GM18861 (cell line): ENCODE data around the gene KCNG2.

Experiments
- ATAC-seq: cut with Tn5 transposase; IDR thresholded peaks from one replicate; pipeline ENCODE4 v1.9.1; 2021; ENCODE audit not compliant: unreplicated experiment

Gene KCNG2

DNA sequence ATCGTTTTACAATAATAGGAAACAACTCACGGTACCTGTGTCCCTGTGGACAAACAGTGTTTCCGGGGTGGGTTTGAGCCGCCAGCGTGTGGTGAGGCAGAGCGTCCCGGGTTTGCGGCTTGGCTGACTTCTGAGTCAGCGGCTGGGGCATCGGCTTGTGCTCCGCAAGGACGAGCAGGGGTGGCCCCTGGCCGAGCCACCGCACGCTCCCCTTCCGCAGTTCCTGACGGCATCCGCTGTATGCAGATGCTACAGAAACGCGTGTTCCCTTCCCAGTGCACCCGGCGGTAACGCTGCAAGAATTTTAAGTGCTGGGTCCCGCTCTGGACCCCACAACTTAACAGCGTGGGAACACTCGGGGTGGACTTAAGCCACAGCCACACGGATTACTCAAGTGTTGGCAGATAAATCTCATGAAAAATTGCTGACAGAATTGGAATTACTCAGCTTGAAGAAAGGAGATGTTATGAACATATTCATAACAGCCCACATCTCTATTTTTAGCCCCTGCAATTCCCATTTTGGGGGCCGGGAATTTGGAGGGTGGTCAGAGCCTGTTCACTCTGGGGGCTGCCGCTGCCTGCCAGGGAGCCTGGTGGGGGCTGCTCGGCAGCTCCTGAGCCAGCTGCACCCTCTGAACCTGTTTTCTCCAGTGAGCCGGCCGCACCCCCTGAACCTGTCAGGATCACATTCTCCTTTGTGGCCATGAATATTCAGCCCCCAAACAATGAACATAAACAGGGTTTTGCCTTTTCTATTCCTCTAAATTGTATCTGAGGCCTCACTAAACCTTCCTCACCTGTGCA is 12.6 kb upstream of the KCNG2 start:
- no peak for ATAC-seq

DNA sequence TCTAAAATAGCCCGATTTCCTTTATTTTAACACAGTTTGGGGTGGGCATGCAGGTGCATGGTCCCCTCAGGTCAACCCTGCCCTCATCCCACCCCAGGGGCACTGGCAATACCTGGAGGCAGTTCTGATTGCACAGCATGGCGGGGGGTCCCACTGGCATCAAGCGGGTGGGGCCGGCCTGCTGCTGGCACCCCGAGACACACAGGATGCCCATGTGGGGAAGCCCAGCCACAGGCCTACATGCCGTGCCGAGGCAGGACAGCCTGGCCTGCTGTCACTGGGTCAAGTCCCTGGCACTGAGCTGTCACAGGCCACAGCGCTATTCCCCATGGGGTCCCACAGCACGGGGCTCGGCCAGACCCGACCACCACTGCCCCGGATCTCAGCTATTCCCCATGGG is 11.9 kb upstream of the KCNG2 start:
- no peak for ATAC-seq

- no peak for ATAC-seq
Measured at GRCh38 chr18:79786304-79786703, 11.4 kb upstream of the KCNG2 start.

- ATAC-seq: no peak
Measured at GRCh38 chr18:79786786-79787526, 10.8 kb upstream of the KCNG2 start.

DNA sequence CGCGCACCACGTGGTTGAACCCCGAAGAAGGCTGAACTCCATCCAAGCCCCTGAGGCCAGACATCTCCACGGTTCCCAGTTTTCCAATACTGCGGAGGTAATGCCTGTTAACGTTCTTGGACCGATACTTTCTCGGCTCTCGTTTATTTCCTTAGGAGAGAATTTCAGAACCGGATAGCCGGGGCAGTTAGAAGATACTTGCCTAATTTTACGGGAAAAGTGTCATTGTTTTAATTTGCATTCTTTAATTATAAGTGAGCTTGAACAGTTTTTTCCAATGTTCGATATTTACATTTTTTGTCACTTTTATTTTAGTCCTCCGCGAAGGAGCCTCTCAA is 10.2 kb upstream of the KCNG2 start:
- no peak for ATAC-seq

DNA sequence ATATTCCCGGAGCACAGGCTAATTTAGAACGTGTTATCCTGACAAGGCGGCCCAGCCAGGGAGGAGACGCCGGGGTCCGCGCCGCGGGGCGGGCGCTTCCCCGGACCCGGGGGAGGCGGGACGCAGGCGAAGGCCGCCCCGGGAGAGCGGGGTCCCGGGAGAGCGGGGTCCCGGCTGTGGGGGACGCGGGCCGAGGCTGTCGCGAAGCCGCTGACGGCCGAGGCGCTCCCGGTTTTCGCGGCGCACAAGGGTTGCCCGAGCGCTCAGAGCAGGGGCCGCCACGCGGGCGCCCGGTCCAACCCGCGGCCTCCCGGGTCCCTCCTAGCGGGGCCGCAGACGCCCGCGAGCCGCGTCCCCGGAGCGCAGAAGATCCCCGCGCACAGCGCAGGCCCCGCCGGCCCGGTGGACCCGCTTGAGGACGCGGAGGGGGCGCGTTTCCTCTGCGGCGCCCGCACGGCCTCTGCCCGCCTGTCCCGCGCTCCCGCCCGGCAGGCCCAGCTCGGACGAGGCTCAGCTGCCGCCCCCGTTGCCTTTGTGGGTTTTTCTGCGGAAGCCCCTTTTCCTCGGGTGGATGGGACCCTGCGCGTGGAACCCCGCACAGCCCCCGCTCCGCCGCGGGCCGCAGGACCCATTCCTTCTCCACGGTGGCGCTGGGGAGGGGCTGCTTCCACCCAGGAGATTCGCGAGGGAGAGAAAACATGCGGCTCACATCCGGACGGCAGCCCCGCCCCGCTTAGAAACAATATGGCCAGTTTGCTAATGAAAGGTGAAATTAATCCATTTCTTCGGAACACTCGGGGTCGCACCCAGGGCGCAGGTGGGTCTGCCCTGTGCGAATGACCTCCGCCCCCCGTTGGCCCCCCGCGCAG is 9.6 kb upstream of the KCNG2 start:
- no peak for ATAC-seq

GRCh38 chr18:79788734-79789085 is 9.0 kb upstream of the KCNG2 start:
- ATAC-seq: no peak

DNA sequence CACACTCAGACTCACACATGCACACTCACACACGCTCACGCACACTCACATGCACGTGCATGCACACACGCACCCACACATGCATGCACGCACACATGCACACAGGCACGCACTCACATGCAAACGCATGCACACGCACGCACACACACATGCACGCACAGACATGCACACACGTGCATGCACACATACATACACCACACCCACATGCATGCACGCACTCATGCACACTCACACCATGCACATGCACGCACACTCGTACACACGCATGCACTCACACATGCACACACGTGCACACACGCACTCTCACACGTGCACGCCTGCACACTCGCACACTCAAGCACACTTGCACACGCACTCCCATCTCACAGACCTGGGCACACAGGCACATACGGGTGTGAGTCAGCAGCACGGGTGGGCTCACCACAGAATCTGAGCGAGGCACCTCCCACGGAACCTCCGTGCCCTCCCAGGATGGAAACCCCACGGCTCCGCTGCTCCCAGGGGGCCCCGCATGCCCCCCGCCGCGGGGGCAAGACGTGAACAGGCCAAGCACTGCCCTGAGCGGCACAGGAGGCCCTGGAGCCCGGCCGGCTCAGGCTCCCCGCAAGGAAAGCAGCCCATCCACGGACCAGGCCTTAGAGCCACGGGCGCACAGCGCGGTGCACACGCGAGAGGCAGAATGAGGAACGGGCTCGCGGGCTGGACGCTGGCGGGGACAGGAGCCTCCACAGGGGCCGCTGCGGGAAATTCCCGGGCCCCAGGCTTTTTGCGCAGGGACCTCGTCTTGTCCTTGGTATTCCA is 8.4 kb upstream of the KCNG2 start:
- no peak for ATAC-seq

- ATAC-seq: no peak
Measured at GRCh38 chr18:79789901-79790890, 7.5 kb upstream of the KCNG2 start.

- ATAC-seq: no peak
Measured at GRCh38 chr18:79790996-79791972, 6.5 kb upstream of the KCNG2 start.

DNA sequence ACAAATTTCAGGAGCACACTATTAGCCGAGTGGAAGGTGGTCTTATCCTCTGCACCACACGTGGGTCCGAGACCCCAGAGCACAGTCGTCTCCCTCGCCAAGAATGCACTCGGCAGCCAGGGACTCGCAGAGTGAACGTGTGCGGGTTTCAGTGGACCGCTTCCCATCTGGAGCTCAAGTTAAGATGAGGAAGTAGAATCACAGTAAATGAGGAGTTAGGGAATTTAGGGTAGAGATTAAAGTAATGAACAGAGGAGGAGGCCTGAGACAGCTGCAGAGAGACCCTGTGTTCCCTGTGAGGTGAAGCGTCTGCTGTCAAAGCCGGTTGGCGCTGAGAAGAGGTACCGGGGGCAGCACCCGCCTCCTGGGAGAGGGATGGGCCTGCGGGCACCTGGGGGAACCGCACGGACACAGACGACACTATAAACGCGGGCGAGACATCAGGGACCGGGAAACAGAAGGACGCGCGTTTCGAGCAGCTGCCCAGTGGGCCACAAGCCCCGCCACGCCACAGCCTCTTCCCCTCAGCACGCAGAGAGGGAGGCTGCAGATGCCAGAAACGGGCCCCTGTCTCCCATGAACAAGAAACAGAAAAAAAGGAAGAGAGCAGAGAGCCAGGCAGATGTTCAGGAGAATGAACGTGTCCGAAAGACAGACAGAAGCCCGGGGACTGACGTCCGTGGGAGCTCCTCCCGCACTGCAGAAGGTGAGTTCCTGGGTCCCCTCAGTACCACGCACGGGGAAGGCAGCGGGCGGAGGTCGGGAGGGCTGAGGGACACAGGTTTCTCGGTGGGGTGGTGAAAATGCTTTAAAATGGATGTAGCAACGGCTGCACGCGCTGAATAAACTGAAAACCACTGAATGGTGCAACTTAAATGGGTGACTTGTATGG is 5.4 kb upstream of the KCNG2 start:
- no peak for ATAC-seq

- ATAC-seq: no peak
Measured at GRCh38 chr18:79792988-79793355, 4.8 kb upstream of the KCNG2 start.

GRCh38 chr18:79794846-79795245 is 2.9 kb upstream of the KCNG2 start:
- no peak for ATAC-seq

DNA sequence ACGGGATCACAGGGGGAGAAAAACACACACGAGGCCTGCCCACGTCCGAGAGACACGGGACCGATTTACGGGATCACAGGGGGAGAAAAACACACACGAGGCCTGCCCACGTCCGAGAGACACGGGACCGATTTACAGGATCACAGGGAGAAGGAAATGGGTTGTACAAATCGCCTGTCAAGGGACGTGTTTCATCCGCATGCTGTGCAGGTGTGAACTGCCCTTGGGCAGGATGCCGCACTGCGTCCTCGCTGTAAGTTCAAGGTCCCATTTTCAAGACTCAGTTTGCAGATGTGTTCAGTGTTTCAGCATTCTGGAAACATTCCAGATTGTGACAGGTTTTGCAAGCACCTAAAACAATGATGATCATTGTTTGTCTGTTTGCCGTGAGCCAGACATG is 2.3 kb upstream of the KCNG2 start:
- ATAC-seq: no peak

DNA sequence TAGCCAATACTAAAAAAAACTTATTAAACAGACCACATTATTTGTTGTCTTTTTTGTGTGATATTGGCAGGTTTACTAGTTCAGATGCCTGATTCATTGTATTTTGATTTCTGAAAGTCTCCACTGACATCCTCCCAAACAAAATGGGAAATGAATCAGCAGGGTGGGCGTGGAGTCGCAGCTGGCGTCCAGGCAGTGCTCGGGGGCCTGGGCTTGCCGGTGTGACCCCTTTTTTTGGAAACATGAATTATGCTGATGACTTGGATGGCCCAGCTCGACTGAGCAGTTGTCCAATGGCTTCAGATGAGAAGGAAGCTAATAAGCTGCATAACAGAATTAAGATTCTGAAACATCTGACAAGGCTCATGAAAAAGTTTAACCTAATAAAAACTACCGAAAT is 1.7 kb upstream of the KCNG2 start:
- ATAC-seq: no peak

GRCh38 chr18:79796531-79797405 is 970 bp upstream of the KCNG2 start:
- no peak for ATAC-seq
